ENCODE data around the gene CFTR. TPM values are rescaled to one million over a fixed set of nuclear protein-coding genes. Genes with fewer than 3 reads are reported as not detected.
"Not testable (repeated sequence)": the region's sequence is repeated elsewhere in the genome, so short reads cannot be mapped to it uniquely, and the experiment has no call there.

Gene CFTR
- polyA plus RNA-seq, 3 donors = 0.22 to 93.6 TPM; not detected in 1

GRCh38 chr7:117707080-117707479, 227.3 kb downstream of the CFTR start:
- H3K27ac ChIP-seq (ENCODE audit: low read depth, low read length) = no peak overlapping the region

DNA sequence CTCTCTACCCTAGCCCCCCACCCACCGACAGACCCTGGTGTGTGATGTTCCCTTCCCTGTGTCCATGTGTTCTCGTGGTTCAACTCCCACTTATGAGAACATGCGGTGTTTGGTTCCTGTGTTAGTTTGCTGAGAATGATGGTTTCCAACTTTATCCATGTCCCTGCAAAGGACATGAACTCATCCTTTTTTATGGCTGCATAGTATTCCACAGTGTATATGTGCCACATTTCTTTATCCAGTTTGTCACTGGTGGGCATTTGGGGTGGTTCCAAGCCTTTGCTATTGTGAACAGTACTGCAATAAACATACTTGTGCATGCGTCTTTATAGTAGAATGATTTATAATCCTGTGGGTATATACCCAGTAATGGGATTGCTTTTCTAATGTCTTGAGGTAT, 228.3 kb downstream of the CFTR start:
- WGBS, 3 donors = 65 to 95% (median 94%) methylated on average over 4 of the region's 4 CpGs
- H3K27ac ChIP-seq (ENCODE audit: low read depth, low read length) = not testable (repeated sequence)

DNA sequence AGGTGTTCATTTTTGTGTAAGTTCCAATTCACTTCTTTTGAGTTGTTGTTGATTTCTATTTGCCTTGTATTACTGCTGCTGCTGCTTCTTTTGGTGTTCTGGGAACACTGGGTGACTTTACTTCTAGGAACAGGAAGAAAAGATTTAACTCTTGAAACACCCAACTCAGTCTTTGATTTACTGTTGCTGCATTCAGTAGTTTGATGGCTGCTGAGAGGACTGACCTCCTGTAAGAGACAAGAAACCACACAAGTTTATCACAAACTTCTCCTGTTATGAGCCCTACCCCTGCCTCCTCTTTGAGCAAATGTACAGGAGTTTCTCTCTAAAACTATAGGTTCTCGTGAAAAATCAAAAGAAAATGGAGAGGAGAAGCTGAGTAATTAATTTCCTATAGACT, 231.7 kb downstream of the CFTR start:
- 86 to 98% (median 97%) methylated on average over 1 of the region's 1 CpG for WGBS, 3 donors
- H3K27ac ChIP-seq (ENCODE audit: low read depth, low read length) = no peak overlapping the region

- whole genome bisulfite sequencing, 3 donors = 67 to 75% (median 69%) methylated on average over 3 of the region's 3 CpGs
- no peak overlapping the region for H3K27ac ChIP-seq (ENCODE audit: low read depth, low read length)
These were observed 236.1 kb downstream of the CFTR start for GRCh38 chr7:117715784-117716445.

DNA sequence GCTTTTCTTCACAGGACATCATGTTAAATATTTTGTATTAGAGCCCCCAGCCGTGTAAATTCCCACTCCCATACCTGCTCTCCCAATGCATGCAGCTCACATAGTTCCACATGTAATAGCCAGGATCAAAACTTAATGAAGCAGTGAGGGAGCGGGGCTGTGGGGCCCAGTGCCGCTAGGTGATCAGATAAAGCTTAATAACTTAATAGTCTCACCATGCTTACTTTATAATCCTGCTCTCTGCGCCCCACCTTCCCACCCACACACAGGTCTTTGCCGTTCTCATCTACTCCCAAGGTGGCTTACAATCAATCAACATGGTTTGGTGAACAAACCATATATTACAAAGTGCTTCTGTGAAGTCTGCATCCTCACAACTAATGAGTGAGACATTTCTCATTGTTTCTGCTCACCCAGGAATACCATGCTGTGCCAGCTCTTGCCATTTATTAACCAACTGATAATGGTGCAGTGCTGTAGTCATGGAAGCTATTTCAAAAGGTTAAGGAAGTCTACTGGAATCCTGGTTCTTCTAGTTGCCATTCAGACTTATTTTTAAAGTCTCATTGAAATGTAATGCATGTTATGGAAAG, 237.0 kb downstream of the CFTR start:
- no peak overlapping the region for H3K27ac ChIP-seq (ENCODE audit: low read depth, low read length)
- WGBS, 3 donors = 39 to 72% (median 71%) methylated on average over 5 of the region's 5 CpGs

- no peak overlapping the region for H3K27ac ChIP-seq (ENCODE audit: low read depth, low read length)
- WGBS, 3 donors = 82 to 94% (median 92%) methylated on average over 2 of the region's 2 CpGs
These were observed 237.5 kb downstream of the CFTR start for GRCh38 chr7:117717357-117717756.

Other genes with a start within 250 kb of the CFTR start
- gene WNT2, start 157.0 kb upstream of the CFTR start, polyA plus RNA-seq = 1 to 10 TPM in 1 of 3 donors, under 1 TPM in 2; 0.13 to 1.0 (median 0.25) TPM
- not detected for gene ASZ1, start 52.5 kb upstream of the CFTR start, polyA plus RNA-seq

Measured in adipose tissue (tissue), 3 donors.